Skeletal muscle cell (primary cell): ENCODE results near the gene CADM2.

Source experiments
- DNase-seq: peaks from one replicate; pipeline ENCODE4 v3.0.0-alpha.2; 2010; ENCODE audit warnings: low read depth
- H3K4me3 ChIP-seq: 2 replicates; pipeline ENCODE4 v1.5.1; 2011; ENCODE audit warnings: low read depth, mild to moderate bottlenecking, control low read depth, low read length, moderate library complexity

CADM2 gene

DNA sequence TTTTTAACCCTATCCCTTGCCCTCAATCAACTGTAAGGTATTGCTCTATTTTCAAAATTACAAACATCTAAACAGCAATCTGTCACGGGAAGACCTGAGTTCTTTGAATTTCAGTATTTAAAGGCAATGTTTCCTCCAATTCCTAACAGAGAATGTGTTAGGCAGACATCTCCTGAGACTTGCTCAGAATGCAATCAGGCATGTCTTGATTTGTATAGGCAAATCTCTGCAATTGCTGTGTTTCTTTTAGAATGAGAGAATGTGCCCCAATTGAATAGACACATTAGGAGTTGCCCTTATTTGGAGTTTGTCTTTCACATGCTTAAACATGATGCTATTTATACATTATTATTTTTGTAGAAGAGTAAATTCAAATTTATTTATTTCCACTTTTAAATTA is 205.6 kb downstream of the CADM2 start:
- no peak overlapping the region for H3K4me3 ChIP-seq
- no peak for DNase-seq

DNA sequence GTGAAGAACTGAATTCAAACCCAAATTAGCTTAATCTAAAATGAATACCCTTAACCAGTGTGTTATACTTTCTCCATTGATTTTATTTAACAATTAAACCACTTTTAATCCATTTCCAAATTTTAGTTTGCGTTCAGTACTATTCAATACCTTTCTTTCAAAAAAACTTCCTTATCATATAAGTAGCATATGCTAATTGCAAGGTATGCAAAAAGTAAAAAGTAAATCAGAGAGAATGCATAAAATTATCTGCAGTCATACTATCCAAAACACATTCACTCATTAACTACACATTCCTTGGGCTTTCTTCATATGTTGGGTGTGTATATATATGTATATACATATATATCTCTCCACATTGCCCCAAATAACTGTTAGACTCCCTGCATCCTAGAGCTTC is 208.8 kb downstream of the CADM2 start:
- no peak overlapping the region for H3K4me3 ChIP-seq
- DNase-seq: no peak

DNA sequence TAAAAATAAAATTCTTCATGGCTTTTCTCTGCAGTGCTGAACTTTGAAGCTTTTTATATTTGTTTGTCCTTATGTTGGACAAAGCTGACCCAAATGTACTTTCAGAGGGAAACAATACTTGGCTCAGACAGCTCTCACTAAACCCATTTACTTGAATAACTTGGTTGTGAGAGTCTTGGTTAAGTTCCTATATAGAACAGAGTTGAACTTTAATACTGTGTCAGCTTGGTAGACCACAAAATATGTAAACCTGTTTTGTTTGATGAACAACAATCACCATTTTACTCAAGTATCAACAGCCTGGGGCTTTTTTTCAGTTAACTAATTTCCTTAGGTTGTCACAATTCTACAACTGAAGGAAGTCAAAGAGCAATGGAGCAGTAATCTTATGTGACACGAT is 211.9 kb downstream of the CADM2 start:
- DNase-seq: no peak
- H3K4me3 ChIP-seq: no peak overlapping the region

DNA sequence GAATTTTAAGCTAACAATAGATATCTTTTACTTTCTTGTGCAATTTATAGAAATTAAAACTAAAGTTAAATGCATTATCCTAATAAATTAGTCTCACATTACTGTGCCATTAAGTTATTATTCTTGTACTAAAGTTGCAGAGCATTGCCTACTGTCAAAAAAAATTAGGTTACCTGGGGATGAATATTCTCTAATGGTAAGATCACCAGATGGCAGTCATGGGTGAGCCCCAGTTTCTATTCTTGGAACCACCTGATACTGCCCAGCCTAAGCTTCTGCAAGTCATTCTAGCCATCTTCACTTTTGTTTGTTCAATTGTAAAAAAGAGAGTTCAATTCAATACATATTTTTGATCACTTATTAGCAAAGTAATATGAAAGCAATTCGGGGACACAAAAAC is 213.2 kb downstream of the CADM2 start:
- H3K4me3 ChIP-seq: no peak overlapping the region
- DNase-seq: no peak

DNA sequence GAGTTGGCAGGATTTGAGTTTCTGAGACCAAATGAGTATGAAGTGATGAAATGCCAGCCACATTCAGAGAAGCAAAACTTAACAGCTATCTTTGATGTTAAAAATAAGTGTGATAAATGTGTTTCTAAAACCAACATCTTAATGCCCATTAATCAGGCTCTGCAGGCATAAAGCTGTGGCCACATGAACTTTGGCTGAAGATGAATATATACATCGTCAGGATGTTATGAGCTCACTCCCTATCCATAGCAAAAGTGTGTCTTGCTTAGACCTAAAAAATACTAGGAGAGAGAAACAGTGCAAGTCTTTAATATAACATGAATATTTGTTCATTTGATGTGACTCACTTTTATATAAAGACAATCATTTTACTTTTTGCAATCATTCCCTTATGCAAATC is 218.0 kb downstream of the CADM2 start:
- DNase-seq: no peak
- no peak overlapping the region for H3K4me3 ChIP-seq

DNA sequence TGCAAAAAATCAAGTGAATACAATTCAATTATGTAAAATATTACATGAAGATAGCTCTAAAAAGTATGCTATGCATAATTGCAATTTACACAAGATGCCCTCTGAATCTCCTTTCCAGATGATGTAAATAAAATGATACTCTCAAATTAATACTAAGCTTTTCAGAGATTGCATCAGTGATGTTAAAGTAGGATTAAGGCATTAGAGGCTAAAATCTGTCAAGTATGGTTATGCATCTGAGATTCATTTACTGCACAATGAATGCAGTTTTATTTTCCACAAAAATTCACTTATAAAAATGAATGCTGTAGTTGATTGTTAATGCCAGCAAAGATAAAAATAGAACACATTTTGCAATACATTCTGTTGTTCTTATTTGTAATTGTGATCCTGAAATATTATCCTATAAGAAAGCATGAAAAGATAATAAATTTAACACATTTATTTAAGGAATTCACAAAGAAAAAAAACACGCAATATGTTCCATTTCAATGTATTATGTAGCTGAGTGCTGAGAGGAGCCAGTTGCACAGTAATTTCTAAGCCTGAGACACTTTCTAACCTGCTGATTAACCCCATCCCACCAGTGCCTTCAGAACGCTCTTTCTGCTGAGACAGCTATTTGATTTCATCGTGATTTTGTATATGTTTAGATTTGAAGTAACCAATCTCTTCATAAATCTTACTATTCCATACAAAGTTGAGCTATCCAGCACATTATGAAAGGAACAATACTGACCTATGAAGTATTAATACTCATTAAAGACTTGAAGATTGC is 224.4 kb downstream of the CADM2 start:
- no peak overlapping the region for H3K4me3 ChIP-seq
- DNase-seq: no peak

DNA sequence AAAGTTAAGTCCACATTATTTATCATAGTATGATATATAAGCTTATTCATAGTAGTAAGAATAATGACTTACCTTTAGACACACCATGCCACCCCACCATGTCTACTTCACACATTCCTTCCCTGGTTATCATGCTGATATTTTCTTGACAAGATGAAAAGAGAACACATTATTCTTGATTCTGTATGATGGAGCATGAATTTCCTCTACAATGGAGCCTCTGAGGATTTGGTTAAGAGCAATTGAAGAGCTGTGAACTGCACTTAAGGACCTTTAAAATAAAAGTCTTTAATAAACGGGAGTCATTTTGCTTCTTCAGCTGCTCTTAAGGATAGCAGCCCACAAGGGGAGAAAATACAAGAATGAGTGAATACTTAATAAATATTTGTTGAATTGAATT is 226.7 kb downstream of the CADM2 start:
- DNase-seq: no peak
- no peak overlapping the region for H3K4me3 ChIP-seq

DNA sequence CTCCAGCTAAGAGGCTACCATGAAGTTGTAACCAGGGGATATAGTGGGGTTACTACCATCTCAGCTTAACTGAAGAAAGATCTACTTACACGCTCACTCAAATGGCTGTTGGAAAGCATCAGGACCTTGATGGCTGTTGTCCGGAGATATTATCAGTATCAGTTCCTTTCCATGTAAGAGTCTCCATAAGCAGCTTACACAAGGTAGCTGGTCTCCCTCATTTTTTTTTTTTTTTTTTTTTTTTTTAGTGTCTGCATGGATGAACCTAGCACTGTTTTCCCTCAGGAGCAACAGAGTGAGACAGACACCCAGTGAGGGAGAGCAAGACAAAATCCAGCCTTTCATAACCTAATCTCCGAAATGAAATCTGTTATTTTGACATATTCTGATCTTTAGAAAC is 230.9 kb downstream of the CADM2 start:
- H3K4me3 ChIP-seq: no peak overlapping the region
- DNase-seq: no peak

DNA sequence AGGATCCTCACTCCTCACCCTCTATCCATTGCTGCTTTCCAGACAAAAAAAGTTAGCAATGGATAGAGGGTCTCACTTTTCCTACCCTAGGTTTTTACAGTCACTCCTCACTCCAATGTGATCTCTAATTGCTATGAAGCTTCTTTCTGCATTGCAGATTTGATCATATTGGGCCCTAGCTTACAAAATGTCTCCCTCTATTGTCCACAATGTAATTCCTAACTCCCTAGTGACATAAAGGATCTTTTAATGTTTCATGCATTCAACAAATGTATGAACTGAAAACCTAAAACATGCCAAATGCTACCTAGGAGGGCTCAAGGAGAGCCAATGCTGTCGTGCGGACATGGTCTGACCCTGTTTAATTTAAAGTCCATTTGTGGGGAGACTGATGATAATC is 234.8 kb downstream of the CADM2 start:
- no peak overlapping the region for H3K4me3 ChIP-seq
- no peak for DNase-seq

DNA sequence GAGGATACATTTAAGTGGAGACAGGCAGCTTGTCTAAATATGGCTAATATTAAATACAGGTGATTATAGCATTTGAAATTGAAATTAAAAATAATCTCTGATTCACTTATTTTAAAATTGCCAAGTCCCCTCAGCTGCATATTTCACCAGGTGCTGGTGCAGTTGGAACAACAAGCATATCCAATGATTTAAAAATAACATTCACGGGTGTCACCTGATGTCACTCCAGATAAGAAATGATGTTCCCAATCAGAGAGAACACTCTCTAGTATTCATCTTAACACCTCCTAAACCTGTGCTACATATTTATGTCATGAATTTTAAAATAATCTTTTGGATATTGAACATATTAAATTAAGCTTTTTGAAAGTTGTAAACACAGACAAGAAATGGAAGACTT is 249.9 kb downstream of the CADM2 start:
- no peak for DNase-seq
- no peak overlapping the region for H3K4me3 ChIP-seq

DNA sequence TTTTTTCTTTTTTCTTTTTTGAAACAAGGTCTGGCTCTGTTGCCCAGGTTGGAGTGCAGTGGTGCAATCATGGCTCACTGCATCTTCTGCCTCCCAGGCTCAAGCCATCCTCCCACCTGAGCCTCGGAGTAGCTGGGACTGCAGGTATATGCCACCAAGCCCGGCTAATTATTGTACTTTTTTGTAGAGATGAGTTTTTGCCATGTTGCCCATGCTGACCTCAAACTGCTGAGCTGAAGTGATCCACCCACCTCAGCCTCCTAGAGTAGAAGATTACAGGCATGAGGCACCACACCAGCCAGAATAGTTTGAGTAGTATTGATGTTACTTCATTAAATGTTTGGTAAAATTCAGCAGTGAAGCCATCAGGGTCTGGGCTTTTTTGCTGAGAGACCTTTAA is 251.8 kb downstream of the CADM2 start:
- no peak for DNase-seq
- H3K4me3 ChIP-seq: no peak overlapping the region

DNA sequence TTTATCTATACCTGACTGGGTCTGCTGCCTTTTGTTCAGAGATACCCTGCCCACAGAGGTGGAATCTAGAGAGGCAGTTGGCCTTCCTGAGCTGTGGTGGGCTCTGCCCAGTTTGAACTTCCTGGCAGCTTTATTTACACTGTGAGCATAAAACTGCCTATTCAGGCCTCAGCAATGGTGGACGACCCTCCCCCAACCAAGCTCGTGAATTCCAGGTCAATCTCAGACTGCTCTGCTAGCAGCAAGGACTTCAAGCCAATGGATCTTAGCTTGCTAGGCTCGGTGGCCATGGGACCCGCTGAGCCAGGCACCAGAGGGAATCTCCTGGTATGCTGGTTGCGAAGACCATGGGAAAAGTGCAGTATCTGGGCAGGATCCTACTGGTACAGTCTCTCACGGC is 270.2 kb downstream of the CADM2 start:
- DNase-seq: no peak
- no peak overlapping the region for H3K4me3 ChIP-seq

DNA sequence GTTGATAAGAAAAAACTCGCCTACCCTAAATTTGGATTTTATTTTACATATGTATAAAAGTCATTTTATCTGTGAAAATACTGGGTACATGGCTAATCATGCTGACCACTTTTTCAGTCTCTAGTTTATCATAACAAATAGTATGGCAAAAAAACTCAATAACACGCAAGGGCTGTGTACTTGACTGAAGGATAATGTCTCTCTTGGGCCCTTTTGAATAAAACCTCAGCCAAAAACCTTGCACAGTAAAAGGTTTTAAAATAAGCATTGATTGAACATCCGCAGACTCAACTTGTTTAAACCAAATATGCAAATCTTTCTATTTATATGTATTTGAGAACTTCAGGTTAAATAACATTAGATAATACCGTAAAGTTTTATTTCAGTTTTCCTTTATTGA is 285.3 kb downstream of the CADM2 start:
- H3K4me3 ChIP-seq: no peak overlapping the region

DNA sequence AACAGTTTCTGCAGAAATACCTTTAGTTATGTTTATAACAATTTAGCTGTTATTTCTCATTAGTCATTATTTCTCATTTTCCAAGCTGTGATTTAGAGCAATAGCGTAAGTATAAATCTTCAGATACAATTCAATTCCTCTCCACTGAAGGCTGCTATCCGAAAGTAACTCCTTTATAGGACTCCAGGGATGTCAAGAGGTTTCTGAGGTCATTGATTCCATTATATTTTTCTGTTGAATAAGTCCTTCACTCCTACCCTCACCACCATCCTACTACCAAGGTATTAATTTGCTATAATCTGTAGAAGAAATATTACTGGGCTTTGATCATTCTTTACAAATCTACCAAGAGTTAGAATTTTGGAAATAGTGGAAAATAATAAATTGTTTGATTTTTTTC is 285.7 kb downstream of the CADM2 start:
- H3K4me3 ChIP-seq: no peak overlapping the region
- no peak for DNase-seq

More for the DNA sequence above, 285.3 kb downstream of the CADM2 start:
- DNase-seq: no peak

DNA sequence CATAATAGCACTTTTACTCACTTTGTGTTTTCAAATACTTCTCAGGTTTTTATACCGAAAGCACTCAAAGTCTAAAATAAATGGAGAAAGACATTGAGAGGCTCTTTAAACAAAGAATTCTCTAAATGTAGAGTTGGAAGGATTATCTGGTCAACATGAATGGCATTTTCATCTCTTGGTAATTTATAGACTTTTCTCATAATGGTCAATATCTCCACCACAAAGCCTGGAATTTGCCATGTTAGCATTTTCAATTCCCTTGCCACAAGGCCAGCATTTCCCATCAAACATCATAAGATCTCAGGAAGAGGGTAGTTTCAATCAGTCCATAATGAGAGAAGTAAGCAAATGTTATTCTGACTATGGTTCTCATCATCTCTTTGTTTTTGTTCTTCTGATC is 293.0 kb downstream of the CADM2 start:
- no peak overlapping the region for H3K4me3 ChIP-seq
- DNase-seq: no peak

DNA sequence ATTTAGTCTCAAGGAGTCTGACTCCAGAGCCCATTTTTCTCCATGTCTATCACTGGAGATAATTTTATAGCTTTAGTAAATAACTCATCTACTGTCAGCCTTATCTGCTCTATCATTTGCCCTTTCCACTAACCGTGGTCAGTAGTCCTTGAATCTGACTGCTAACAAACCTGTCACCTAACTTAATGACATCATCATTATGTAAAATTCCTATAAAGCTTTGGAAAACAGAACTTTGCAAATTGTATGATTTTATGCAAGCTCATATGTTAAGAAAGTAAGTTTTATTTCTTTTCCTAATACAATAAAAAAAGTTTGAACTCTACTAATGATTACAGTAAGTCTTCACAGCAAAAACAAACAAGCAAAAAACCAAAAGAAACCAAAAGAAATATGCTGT is 293.9 kb downstream of the CADM2 start:
- no peak for DNase-seq
- no peak overlapping the region for H3K4me3 ChIP-seq

DNA sequence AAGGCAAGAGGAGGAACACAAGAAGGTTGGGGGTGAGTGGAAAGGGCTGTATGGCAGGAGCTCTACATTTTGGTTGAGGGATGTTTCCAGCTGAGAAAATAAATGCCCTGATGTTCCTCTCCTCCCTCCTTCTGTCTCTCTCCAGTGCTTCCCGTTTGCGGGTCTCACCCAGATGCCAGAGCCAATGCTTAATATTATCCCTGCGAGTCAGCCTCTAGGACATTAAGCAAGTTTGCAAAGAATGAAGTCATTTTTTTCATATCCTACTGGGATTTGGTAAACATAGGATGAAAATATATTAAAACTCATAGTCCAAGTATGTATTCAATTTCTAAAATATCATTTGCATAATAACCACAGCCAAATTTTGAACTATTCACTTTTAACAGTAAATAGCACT is 295.9 kb downstream of the CADM2 start:
- no peak overlapping the region for H3K4me3 ChIP-seq
- DNase-seq: peak; percentile 7

DNA sequence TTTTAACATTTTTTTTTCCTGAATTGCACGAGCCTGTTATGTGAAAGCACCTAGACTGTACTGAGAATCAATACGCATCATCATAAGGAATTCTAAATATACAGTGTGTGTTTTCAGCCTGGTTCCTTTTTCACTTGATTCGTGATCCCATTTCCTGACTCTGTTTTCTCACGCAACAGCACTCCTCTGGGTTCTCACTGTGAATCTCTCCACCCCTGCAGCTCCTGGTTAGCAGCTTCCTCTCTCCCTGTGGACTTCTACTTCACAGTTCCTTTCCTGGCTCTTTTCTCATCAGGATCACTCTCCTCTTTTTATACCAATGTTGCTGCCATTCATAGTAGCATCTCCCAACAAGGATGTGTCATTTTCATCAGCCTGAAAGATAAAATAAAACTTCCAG is 297.2 kb downstream of the CADM2 start:
- no peak for DNase-seq

DNA sequence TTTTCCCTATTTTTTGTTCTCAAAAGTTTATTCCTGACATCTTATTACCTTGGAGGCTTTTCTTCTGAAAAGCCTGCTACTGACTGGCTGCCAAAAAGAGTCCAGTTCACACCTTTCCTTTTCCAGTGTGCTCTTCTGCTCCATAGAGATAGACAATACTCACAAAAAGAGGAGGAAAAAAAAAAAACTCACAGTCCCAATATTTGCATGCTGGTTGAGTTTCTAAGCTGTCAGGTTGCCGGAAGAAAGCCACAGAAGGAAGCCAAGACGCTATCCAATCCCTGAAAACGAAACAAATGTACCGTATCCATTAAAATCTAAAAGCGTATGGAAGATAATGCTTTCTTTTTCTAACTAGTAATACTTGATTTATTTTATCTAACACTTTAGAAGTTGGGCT is 299.5 kb downstream of the CADM2 start:
- H3K4me3 ChIP-seq: no peak overlapping the region
- no peak for DNase-seq

More for the DNA sequence above, 297.2 kb downstream of the CADM2 start:
- H3K4me3 ChIP-seq: no peak overlapping the region

DNA sequence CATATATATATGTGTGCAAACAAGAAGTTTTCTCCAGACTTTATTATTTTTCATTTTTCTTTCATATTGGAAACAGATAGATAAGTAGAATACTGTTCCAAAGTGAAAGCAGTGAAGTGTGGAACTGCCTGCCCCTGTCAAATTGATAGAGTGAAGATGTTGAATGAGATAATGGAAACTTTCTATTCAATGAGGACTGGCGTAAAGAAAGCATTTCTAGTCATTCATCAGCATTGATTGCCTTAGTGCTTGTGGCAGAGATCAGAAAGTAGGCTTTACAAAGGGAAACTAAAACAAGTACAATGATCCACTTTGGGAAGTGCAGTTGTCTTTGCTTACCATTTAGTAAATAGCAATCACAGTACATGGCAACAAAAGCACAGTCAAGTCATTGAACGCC is 300.0 kb downstream of the CADM2 start:
- DNase-seq: no peak
- no peak overlapping the region for H3K4me3 ChIP-seq

DNA sequence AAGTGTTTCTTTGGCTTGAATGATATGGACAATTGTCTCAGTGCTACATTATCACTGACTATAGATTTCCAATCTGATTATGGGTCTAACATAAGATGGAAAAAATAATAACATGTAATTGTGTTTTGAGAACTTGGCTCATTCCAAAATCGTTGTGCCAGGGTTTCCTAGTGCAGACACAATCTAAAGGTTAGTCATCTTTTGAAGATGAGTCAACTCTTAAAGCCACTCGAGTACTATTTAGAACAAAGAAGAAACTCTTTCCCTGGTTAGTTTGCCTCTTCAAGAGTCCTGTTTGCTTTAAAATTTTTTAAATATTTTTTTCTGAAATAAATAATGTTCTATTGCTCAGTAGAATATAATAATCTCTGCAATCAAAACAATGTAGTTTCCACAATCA is 301.0 kb downstream of the CADM2 start:
- no peak for DNase-seq
- H3K4me3 ChIP-seq: no peak overlapping the region

DNA sequence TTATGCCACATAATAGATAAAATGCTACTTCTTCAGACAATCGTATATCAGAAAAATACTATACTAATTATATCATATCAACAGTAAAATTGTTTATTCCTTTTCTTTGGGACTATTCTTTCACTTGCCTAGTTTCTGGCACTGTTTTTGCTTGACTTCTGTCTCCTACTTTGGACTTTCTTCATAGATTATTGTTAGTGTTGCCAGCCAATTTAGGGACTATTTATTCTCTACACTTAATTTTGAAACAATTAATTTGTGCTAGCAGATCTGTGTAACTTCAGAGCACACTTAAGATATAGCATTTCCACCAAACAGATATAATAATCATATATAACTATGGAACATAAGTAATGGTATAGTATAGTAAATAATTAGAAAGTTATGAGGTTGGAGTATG is 305.6 kb downstream of the CADM2 start:
- DNase-seq: no peak
- H3K4me3 ChIP-seq: no peak overlapping the region
